HAP-1 (cell line): Measurements from ENCODE around the gene ANKRD27.
"Not testable (repeated sequence)": the region's sequence is repeated elsewhere in the genome, so short reads cannot be mapped to it uniquely, and the experiment has no call there.

ENCODE experiments used
- DNase-seq, 2 experiments: peaks; one replicate each; pipeline ENCODE4 v3.0.0-alpha.2; 2016 to 2020; ENCODE audit warnings: low spot score in 2 of 2
- H3K27me3 ChIP-seq: fragments of 250-450 bp; sonication (Bioruptor Pico); 2 replicates; pipeline ENCODE4 v1.5.1; 2020; ENCODE audit warnings: low read depth, mild to moderate bottlenecking, moderate library complexity
- H3K36me3 ChIP-seq: fragments of 250-450 bp; sonication (Bioruptor Pico); replicated peaks from 2 replicates; pipeline ENCODE4 v1.5.1; 2020; ENCODE audit warnings: mild to moderate bottlenecking
- H3K4me1 ChIP-seq: fragments of 250-450 bp; sonication (Bioruptor Pico); 2 replicates; pipeline ENCODE4 v1.5.1; 2020; ENCODE audit warnings: mild to moderate bottlenecking
- H3K4me3 ChIP-seq: fragments of 250-450 bp; sonication (Bioruptor Pico); 2 replicates; pipeline ENCODE4 v1.5.1; 2020; ENCODE audit warnings: mild to moderate bottlenecking, moderate library complexity
- H3K9me3 ChIP-seq: fragments of 250-450 bp; sonication (Bioruptor Pico); 2 replicates; pipeline ENCODE4 v1.5.1; 2020; ENCODE audit warnings: mild to moderate bottlenecking, moderate library complexity
- in situ Hi-C: fragments of 300-500 bp; cut with MboI; formaldehyde crosslinking; loops from 3 replicates; pipeline ENCODE4 v1.14.3; 2020; ENCODE audit warnings: low sequenced_read_pairs, inconsistent platforms, mixed read lengths

Gene ANKRD27

GRCh38 chr19:32674931-32675719 is at the start of gene ANKRD27:
TSS of gene ANKRD27 (minus strand) at chr19:32675180. CDS start at chr19:32659015, 16,165 bp downstream.
- Histone ChIP-seq H3K4me1 (peaks cover 19% of the 10 kb centered on the region), H3K27me3 (no peaks in the 10 kb centered on the region), H3K9me3 (no peaks in the 10 kb centered on the region), H3K4me3 (peak within 1 kb of the TSS; percentile 87), H3K36me3 (no peaks in the 10 kb centered on the region)
- in situ Hi-C loops: loop anchor here (25.0 kb wide), 1 partner anchor 512 kb away; the partner anchor contains the start of gene LRP3
- peak; percentile 93 to 98 for DNase-seq

- in situ Hi-C loops: no loop called here
- 0 out of 2 replicates have a peak, but pooled peaks cover 4% of the 10 kb centered on the region for H3K36me3 ChIP-seq
- no peaks in the 10 kb centered on the region for H3K27me3 ChIP-seq
- H3K4me1 ChIP-seq: no peaks in the 10 kb centered on the region
- no peak for DNase-seq
- H3K4me3 ChIP-seq: no peak overlapping the region
- H3K9me3 ChIP-seq: no peaks in the 10 kb centered on the region
Observed at GRCh38 chr19:32720936-32721250, 45.9 kb upstream of the ANKRD27 start.

- no peak for DNase-seq
- Histone ChIP-seq H3K9me3 (no peaks in the 10 kb centered on the region), H3K36me3 (0 out of 2 replicates have a peak, but pooled peaks cover 4% of the 10 kb centered on the region), H3K4me3 (no peak overlapping the region), H3K27me3 (no peaks in the 10 kb centered on the region), H3K4me1 (no peaks in the 10 kb centered on the region)
- in situ Hi-C loops: no loop called here
Observed at GRCh38 chr19:32720216-32720935, 45.4 kb upstream of the ANKRD27 start.

- H3K36me3 ChIP-seq: peaks cover 4% of the 10 kb centered on the region
- no peak within 1 kb of the TSS for H3K4me3 ChIP-seq
- no peaks in the 10 kb centered on the region for H3K9me3 ChIP-seq
- in situ Hi-C loops: no loop called here
- no peaks in the 10 kb centered on the region for H3K27me3 ChIP-seq
- H3K4me1 ChIP-seq: no peaks in the 10 kb centered on the region
- DNase-seq: peak in 1 of 2 experiments; percentile 25
Observed at GRCh38 chr19:32719611-32720059, 44.7 kb upstream of the ANKRD27 start, which contains the start of gene TDRD12. TSS of gene TDRD12 (plus strand) at chr19:32719767. CDS start at chr19:32720073, 306 bp downstream.

GRCh38 chr19:32718286-32718685 is 43.3 kb upstream of the ANKRD27 start:
- in situ Hi-C loops: no loop called here
- H3K4me1 ChIP-seq: no peaks in the 10 kb centered on the region
- no peak overlapping the region for H3K4me3 ChIP-seq
- DNase-seq: no peak
- no peaks in the 10 kb centered on the region for H3K9me3 ChIP-seq
- H3K27me3 ChIP-seq: no peaks in the 10 kb centered on the region
- peaks cover 10% of the 10 kb centered on the region for H3K36me3 ChIP-seq

GRCh38 chr19:32717496-32717895 is 42.5 kb upstream of the ANKRD27 start:
- H3K36me3 ChIP-seq: peaks cover 16% of the 10 kb centered on the region
- no peaks in the 10 kb centered on the region for H3K27me3 ChIP-seq
- H3K9me3 ChIP-seq: no peaks in the 10 kb centered on the region
- H3K4me3 ChIP-seq: no peak overlapping the region
- DNase-seq: no peak
- in situ Hi-C loops: no loop called here
- H3K4me1 ChIP-seq: no peaks in the 10 kb centered on the region

GRCh38 chr19:32716203-32716602 is 41.2 kb upstream of the ANKRD27 start:
- H3K27me3 ChIP-seq, H3K9me3 ChIP-seq, H3K4me1 ChIP-seq, in situ Hi-C loops, DNase-seq, H3K4me3 ChIP-seq: not testable (repeated sequence)
- peaks cover 25% of the 10 kb centered on the region for H3K36me3 ChIP-seq

- Histone ChIP-seq H3K4me1 (no peaks in the 10 kb centered on the region), H3K36me3 (peaks cover 39% of the 10 kb centered on the region)
Observed at GRCh38 chr19:32711747-32712146, 36.8 kb upstream of the ANKRD27 start.

GRCh38 chr19:32709032-32709431 is 34.1 kb upstream of the ANKRD27 start:
- peaks cover 6% of the 10 kb centered on the region; the same call in 1 of the 2 replicates for H3K9me3 ChIP-seq
- peaks cover 48% of the 10 kb centered on the region for H3K36me3 ChIP-seq
- H3K27me3 ChIP-seq: no peaks in the 10 kb centered on the region
- no peak overlapping the region for H3K4me3 ChIP-seq
- DNase-seq: no peak
- no peaks in the 10 kb centered on the region for H3K4me1 ChIP-seq
- in situ Hi-C loops: no loop called here

More at GRCh38 chr19:32711747-32712146, 36.8 kb upstream of the ANKRD27 start:
- no peak overlapping the region for H3K4me3 ChIP-seq
- H3K27me3 ChIP-seq: no peaks in the 10 kb centered on the region
- no peaks in the 10 kb centered on the region for H3K9me3 ChIP-seq
- in situ Hi-C loops: no loop called here
- DNase-seq: no peak

- no peak for DNase-seq
- in situ Hi-C loops: no loop called here
- Histone ChIP-seq H3K9me3 (peaks cover 10% of the 10 kb centered on the region; the same call in 1 of the 2 replicates), H3K4me3 (no peak overlapping the region), H3K4me1 (no peaks in the 10 kb centered on the region), H3K27me3 (no peaks in the 10 kb centered on the region), H3K36me3 (peaks cover 51% of the 10 kb centered on the region)
Observed at GRCh38 chr19:32708457-32708856, 33.5 kb upstream of the ANKRD27 start.

- H3K4me3 ChIP-seq, H3K27me3 ChIP-seq, H3K4me1 ChIP-seq, DNase-seq, in situ Hi-C loops: not testable (repeated sequence)
- Histone ChIP-seq H3K36me3 (peaks cover 57% of the 10 kb centered on the region), H3K9me3 (peaks cover 15% of the 10 kb centered on the region; the same call in 1 of the 2 replicates)
Observed at GRCh38 chr19:32704006-32704405, 29.0 kb upstream of the ANKRD27 start.

- no peak for DNase-seq
- peaks cover 69% of the 10 kb centered on the region for H3K36me3 ChIP-seq
- H3K4me1 ChIP-seq: no peaks in the 10 kb centered on the region
- H3K4me3 ChIP-seq: no peak overlapping the region
- H3K9me3 ChIP-seq: peaks cover 15% of the 10 kb centered on the region; the same call in 1 of the 2 replicates
- H3K27me3 ChIP-seq: no peaks in the 10 kb centered on the region
- in situ Hi-C loops: no loop called here
Observed at GRCh38 chr19:32702010-32702409, 27.0 kb upstream of the ANKRD27 start.

GRCh38 chr19:32700129-32700528 is 25.1 kb upstream of the ANKRD27 start:
- in situ Hi-C loops, DNase-seq: not testable (repeated sequence)

GRCh38 chr19:32696771-32697170 is 21.8 kb upstream of the ANKRD27 start:
- H3K4me3 ChIP-seq, DNase-seq, H3K4me1 ChIP-seq, H3K27me3 ChIP-seq, H3K9me3 ChIP-seq: not testable (repeated sequence)
- H3K36me3 ChIP-seq: peaks cover 63% of the 10 kb centered on the region
- in situ Hi-C loops: loop anchor here (25.0 kb wide), 1 partner anchor 491 kb away; the partner anchor contains the start of gene LRP3

More at GRCh38 chr19:32700129-32700528, 25.1 kb upstream of the ANKRD27 start:
- H3K27me3 ChIP-seq, H3K4me1 ChIP-seq, H3K4me3 ChIP-seq: not testable (repeated sequence)
- Histone ChIP-seq H3K9me3 (peaks cover 15% of the 10 kb centered on the region; the same call in 1 of the 2 replicates), H3K36me3 (peaks cover 76% of the 10 kb centered on the region)
